Measurements from ENCODE around the gene JAG1.

JAG1 gene

GRCh38 chr20:10718661-10719060 lies 44.9 kb upstream of the JAG1 start:
- Histone ChIP-seq H3K27ac (no peak overlapping the region), H3K4me3 (no peak overlapping the region), H3K9me3 (no peaks in the 10 kb centered on the region), H3K36me3 (no peaks in the 10 kb centered on the region), H3K27me3 (no peaks in the 10 kb centered on the region), H3K4me1 (peaks cover 0 to 60% (median 24%) of the 10 kb centered on the region in 4 donors)
- TF ChIP-seq, protein P1, sequence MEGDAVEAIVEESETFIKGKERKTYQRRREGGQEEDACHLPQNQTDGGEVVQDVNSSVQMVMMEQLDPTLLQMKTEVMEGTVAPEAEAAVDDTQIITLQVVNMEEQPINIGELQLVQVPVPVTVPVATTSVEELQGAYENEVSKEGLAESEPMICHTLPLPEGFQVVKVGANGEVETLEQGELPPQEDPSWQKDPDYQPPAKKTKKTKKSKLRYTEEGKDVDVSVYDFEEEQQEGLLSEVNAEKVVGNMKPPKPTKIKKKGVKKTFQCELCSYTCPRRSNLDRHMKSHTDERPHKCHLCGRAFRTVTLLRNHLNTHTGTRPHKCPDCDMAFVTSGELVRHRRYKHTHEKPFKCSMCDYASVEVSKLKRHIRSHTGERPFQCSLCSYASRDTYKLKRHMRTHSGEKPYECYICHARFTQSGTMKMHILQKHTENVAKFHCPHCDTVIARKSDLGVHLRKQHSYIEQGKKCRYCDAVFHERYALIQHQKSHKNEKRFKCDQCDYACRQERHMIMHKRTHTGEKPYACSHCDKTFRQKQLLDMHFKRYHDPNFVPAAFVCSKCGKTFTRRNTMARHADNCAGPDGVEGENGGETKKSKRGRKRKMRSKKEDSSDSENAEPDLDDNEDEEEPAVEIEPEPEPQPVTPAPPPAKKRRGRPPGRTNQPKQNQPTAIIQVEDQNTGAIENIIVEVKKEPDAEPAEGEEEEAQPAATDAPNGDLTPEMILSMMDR (IDR thresholded peaks at IDR 0.05) = no peak
- intact Hi-C loops (cut with DNase I; ENCODE audit: low total_unique reads) = no loop called here
- no peak for DNase-seq

- H3K4me3 ChIP-seq = no peak overlapping the region
- TF ChIP-seq, protein P1 (IDR thresholded peaks at IDR 0.05) = no peak
- no peaks in the 10 kb centered on the region for H3K36me3 ChIP-seq
- no peak for DNase-seq
- intact Hi-C loops (cut with DNase I; ENCODE audit: low total_unique reads) = no loop called here
- no peaks in the 10 kb centered on the region for H3K9me3 ChIP-seq
- H3K27ac ChIP-seq = no peak overlapping the region
- H3K27me3 ChIP-seq = no peaks in the 10 kb centered on the region
- peaks cover 3 to 65% (median 34%) of the 10 kb centered on the region in 4 donors for H3K4me1 ChIP-seq
These were observed 43.1 kb upstream of the JAG1 start for GRCh38 chr20:10716855-10717254.

GRCh38 chr20:10715035-10715434 lies 41.2 kb upstream of the JAG1 start:
- H3K9me3 ChIP-seq = no peaks in the 10 kb centered on the region
- no peak overlapping the region for H3K27ac ChIP-seq
- peaks cover 3 to 62% (median 19%) of the 10 kb centered on the region in 4 donors for H3K4me1 ChIP-seq
- DNase-seq = no peak
- TF ChIP-seq, protein P1 (IDR thresholded peaks at IDR 0.05) = no peak
- no peaks in the 10 kb centered on the region for H3K27me3 ChIP-seq
- no peak overlapping the region for H3K4me3 ChIP-seq
- H3K36me3 ChIP-seq = no peaks in the 10 kb centered on the region
- intact Hi-C loops (cut with DNase I; ENCODE audit: low total_unique reads) = no loop called here

DNA sequence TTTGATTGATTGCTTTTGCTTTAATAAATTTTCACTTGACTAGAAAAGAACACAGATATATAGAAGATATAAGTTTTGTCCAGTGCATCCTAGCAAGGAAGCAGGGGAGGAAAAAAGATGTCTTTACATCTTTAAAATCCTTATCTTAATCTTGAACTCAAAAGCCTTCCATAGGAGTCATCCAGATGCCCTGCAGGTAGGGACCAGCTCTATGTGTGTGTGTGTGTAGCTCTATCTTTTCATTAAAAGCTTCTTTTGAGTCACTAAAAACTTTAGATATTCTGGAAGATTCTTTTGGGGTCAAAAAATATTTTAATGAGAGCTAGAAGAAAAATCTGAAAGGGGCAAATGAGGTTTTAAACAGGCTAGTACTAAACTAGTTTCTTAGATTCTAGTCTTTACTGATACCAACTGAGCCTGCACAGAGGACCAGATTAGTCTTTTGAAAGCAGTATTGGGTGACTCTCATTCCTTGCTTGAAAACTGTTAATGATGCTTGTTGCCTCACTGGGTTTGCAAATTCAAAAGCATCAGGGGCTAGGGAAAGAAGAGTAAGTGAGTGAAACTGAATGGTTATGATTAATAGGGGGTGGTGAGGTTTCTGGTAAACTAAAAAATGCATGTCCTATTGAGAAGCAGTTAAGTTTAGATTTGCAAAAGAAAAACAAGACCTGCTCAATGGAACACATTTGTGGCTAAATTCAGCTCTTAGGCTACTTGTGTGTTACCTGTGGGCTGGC lies 40.6 kb upstream of the JAG1 start:
- H3K27ac ChIP-seq = no peak overlapping the region
- no peak overlapping the region for H3K4me3 ChIP-seq
- H3K4me1 ChIP-seq = peaks cover 3 to 58% (median 15%) of the 10 kb centered on the region in 4 donors
- DNase-seq = no peak
- no peaks in the 10 kb centered on the region for H3K27me3 ChIP-seq
- intact Hi-C loops (cut with DNase I; ENCODE audit: low total_unique reads) = no loop called here
- TF ChIP-seq, protein P1 (IDR thresholded peaks at IDR 0.05) = no peak
- H3K9me3 ChIP-seq = no peaks in the 10 kb centered on the region
- H3K36me3 ChIP-seq = no peaks in the 10 kb centered on the region

DNA sequence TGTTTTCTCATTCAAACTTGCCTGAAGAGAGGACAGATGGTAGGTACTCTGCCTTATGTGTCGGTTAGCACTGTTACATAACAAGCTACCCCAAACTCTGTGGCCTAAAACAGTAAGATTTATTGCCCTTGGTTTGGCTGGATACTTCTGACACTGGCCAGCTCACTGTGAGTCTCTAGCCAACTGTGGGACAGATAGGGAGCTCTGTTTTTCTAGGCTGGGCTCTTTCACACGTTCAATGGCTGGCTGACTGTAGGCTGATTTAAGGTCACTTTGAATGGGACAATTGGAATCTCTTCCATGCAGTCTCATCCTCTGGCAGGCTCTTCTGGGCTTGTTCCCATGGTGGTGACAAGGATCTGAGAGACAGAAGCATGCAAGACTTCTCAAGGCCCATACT lies 39.4 kb upstream of the JAG1 start:
- H3K27me3 ChIP-seq = no peaks in the 10 kb centered on the region
- H3K27ac ChIP-seq = peak overlapping the region; percentile 15 to 62
- H3K4me1 ChIP-seq = peaks cover 3 to 68% (median 27%) of the 10 kb centered on the region in 4 donors
- TF ChIP-seq, protein P1 (IDR thresholded peaks at IDR 0.05) = no peak
- H3K36me3 ChIP-seq = no peaks in the 10 kb centered on the region
- intact Hi-C loops (cut with DNase I; ENCODE audit: low total_unique reads) = no loop called here
- no peaks in the 10 kb centered on the region for H3K9me3 ChIP-seq
- no peak for DNase-seq
- no peak overlapping the region for H3K4me3 ChIP-seq
